Endothelial cell of umbilical vein (primary cell): Measurements from ENCODE around the gene ZNF423. TPM values are rescaled to one million over a fixed set of nuclear protein-coding genes. Genes with fewer than 3 reads are reported as not detected.

Experiments
- BruUV-seq: library from RNA; stranded (reverse); fragments of 400-500 nt; replicated peaks from 2 replicates; lab custom pipeline; 2021; lab: Mats Ljungman, UMichigan
- CTCF ChIA-PET: fragments of 300-600, 350-600 bp; sonication (Branson Sonifier 250); formaldehyde crosslinking; loops from one replicate; lab custom pipeline; 2021; ENCODE audit warnings: antibody characterized with exemption, inconsistent platforms; lab: Charles Lee
- POLR2A ChIA-PET: fragments of 300-600, 350-600 bp; sonication (Branson Sonifier 250); formaldehyde crosslinking; loops from one replicate; lab custom pipeline; 2021; ENCODE audit warnings: antibody characterized with exemption, inconsistent platforms; lab: Charles Lee
- DNase-seq: peaks from one replicate; pipeline ENCODE4 v3.0.0-alpha.2; 2011; ENCODE audit warnings: low read depth, low spot score
- FAIRE-seq: peaks from 2 replicates; lab custom pipeline; 2011; peaks lifted over from hg19 to GRCh38; lab: Jason Lieb, UNC
- H2AFZ ChIP-seq: 2 replicates; pipeline ENCODE4 v1.6.0; 2012; ENCODE audit warnings: low read depth, low read length, control low read depth, inconsistent platforms
- H3K27ac ChIP-seq: 2 replicates; pipeline ENCODE4 v1.5.1; 2011; ENCODE audit warnings: low read depth, mild to moderate bottlenecking, control low read depth, low read length, moderate library complexity; ENCODE audit not compliant: insufficient read depth
- H3K27me3 ChIP-seq, 2 experiments: 2 replicates each; pipeline versions ENCODE4 v1.6.0 to v1.6.1; 2011; ENCODE audit warnings: low read length in 2 of 2, mixed read lengths in 1 of 2; ENCODE audit not compliant: control insufficient read depth in 2 of 2, insufficient read depth in 2 of 2
- H3K36me3 ChIP-seq, 2 experiments: 2 replicates in 1 of 2; 3 replicates in 1 of 2; pipeline ENCODE4 v1.5.1; 2011; ENCODE audit warnings: low read length in 2 of 2, mild to moderate bottlenecking in 1 of 2, moderate library complexity in 1 of 2; ENCODE audit not compliant: control insufficient read depth in 2 of 2, insufficient read depth in 2 of 2; ENCODE audit errors: extremely low read depth in 1 of 2
- H3K4me1 ChIP-seq: 3 replicates; pipeline ENCODE4 v1.5.1; 2011; ENCODE audit warnings: mild to moderate bottlenecking, low read length; ENCODE audit not compliant: control insufficient read depth, insufficient read depth; ENCODE audit errors: extremely low read depth
- H3K4me2 ChIP-seq: 2 replicates; pipeline ENCODE4 v1.6.1; 2011; ENCODE audit warnings: low read length, control low read depth, mixed read lengths; ENCODE audit not compliant: insufficient read depth
- H3K4me3 ChIP-seq, 3 experiments: fragments of 200-600 bp in 1 of 3; sonication (generic), shearing (Covaris generic) in 1 of 3; replicated peaks in 1 of 3; 2 replicates each; pipeline ENCODE4 v1.5.1; 2011 to 2016; ENCODE audit warnings: control low read depth in 3 of 3, low read length in 3 of 3, mild to moderate bottlenecking in 2 of 3, inconsistent platforms in 1 of 3, low read depth in 1 of 3, moderate library complexity in 1 of 3; ENCODE audit not compliant: insufficient read depth in 1 of 3
- H3K79me2 ChIP-seq: 2 replicates; pipeline ENCODE4 v1.6.0; 2012; ENCODE audit warnings: low read length, inconsistent platforms; ENCODE audit not compliant: control insufficient read depth, insufficient read depth
- H3K9ac ChIP-seq: replicated peaks from 2 replicates; pipeline ENCODE3; 2011; ENCODE audit warnings: low read length, control low read depth; ENCODE audit not compliant: insufficient read depth; ENCODE audit errors: extremely low read depth
- H3K9me1 ChIP-seq: replicated peaks from 3 replicates; pipeline ENCODE4 v1.6.0; 2011; ENCODE audit warnings: mild to moderate bottlenecking, low read length; ENCODE audit not compliant: control insufficient read depth, insufficient read depth; ENCODE audit errors: extremely low read depth
- H3K9me3 ChIP-seq: replicated peaks from 2 replicates; pipeline ENCODE4 v1.5.1; 2012; ENCODE audit warnings: low read length, inconsistent platforms; ENCODE audit not compliant: control insufficient read depth, insufficient read depth
- H4K20me1 ChIP-seq: replicated peaks from 2 replicates; pipeline ENCODE3; 2011; ENCODE audit warnings: mild to moderate bottlenecking, low read length; ENCODE audit not compliant: control insufficient read depth, insufficient read depth; ENCODE audit errors: extremely low read depth
- EZH2 ChIP-seq: IDR thresholded peaks from 2 replicates; pipeline ENCODE4 v1.6.1; 2012; ENCODE audit warnings: borderline replicate concordance, low read depth, mild to moderate bottlenecking, moderate library complexity, low read length, inconsistent platforms; ENCODE audit not compliant: severe bottlenecking
- FOS ChIP-seq: IDR thresholded peaks from 2 replicates; pipeline ENCODE4 v1.6.1; 2011; ENCODE audit warnings: mild to moderate bottlenecking, low read length, moderate library complexity, borderline replicate concordance; ENCODE audit not compliant: insufficient read depth
- GATA2 ChIP-seq: IDR thresholded peaks from 2 replicates; pipeline ENCODE4 v1.7.0; 2011; ENCODE audit warnings: low read depth, mild to moderate bottlenecking, moderate library complexity, mixed read lengths, low read length; ENCODE audit not compliant: insufficient read length, insufficient read depth
- JUN ChIP-seq: IDR thresholded peaks from 2 replicates; pipeline ENCODE4 v1.6.1; 2011; ENCODE audit warnings: borderline replicate concordance, low read depth; ENCODE audit not compliant: insufficient read length, insufficient read depth
- MYC ChIP-seq: IDR thresholded peaks from one replicate; pipeline ENCODE4 v1.6.1; 2011; ENCODE audit warnings: mild to moderate bottlenecking, low read depth, low read length
- POLR2A ChIP-seq: IDR thresholded peaks from 2 replicates; pipeline ENCODE4 v1.6.1; 2012; ENCODE audit warnings: low read depth, mild to moderate bottlenecking, control low read depth, low read length
- POLR2AphosphoS5 ChIP-seq: IDR thresholded peaks from 2 replicates; pipeline ENCODE4 v1.6.1; 2012; ENCODE audit warnings: low read depth, mild to moderate bottlenecking, control low read depth, low read length, moderate library complexity; ENCODE audit not compliant: insufficient read depth
- dilution Hi-C: fragments of 300-500 bp; cut with MboI; formaldehyde crosslinking; loops from one replicate; pipeline ENCODE4 v1.15.0; 2019; ENCODE audit warnings: low sequenced_read_pairs; ENCODE audit not compliant: extremely low pct_ligation_motif_present
- intact Hi-C: fragments of 100-400 bp; cut with micrococcal nuclease; formaldehyde crosslinking; loops from one replicate; pipeline ENCODE4 v1.10.0; 2022
- polyA plus RNA-seq, 4 experiments: library from polyadenylated mRNA; depleted of rRNA in 3 of 4; stranded (reverse) in 3 of 4; unstranded in 1 of 4; fragments of >200 nt; gene quantifications; 2 replicates each; pipeline versions ENCODE4 v1.2.1 to v1.2.3, GENCODE V29; 2011 to 2012; ENCODE audit warnings: missing spikeins in 1 of 4
- total RNA-seq: library from RNA; stranded (reverse); gene quantifications from 2 replicates; pipeline ENCODE4 v1.2.3, GENCODE V29; 2021
- TF ChIP-seq, protein P1 (sequence below): IDR thresholded peaks from 2 replicates; pipeline ENCODE4 v1.6.1; 2011; ENCODE audit not compliant: insufficient read depth, insufficient read length
- TF ChIP-seq, protein P2 (sequence below), 2 donors: IDR thresholded peaks; 1 replicate in 1 of 2; 2 replicates in 1 of 2; pipeline ENCODE4 v1.5.1; 2011; ENCODE audit warnings: low read length in 2 of 2, mild to moderate bottlenecking in 2 of 2, moderate library complexity in 2 of 2, control low read depth in 1 of 2, inconsistent platforms in 1 of 2, low read depth in 1 of 2; ENCODE audit not compliant: insufficient read depth in 1 of 2; ENCODE audit errors: extremely low read depth in 1 of 2

Gene ZNF423
- total and polyA plus RNA-seq, 2 donors (not counting 3 experiments of a cell fraction or from before 2014, with no cell fraction given): 2.2 to 8.1 TPM

DNA sequence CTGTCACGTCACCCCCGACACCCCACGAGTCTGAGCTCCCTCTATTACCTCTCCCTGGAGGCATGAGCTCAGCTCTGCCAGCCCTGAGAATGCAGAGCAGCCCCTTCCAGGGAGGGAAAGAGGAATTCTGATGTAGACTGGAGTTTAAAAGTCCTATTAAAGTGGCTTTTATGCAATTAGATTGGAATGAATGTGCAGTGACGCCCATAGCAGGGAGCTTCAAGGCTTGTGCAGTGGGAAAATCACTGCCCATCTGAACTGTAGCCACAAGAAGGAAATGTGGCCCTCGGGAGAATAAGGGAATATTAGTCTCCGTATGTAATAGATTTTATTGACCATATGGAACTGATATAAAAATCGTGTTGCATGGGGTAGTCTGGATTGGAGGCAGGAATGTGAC is 66.9 kb downstream of the ZNF423 start:
- Histone ChIP-seq H2AFZ (no peak overlapping the region), H3K4me1 (no peaks in the 10 kb centered on the region), H3K9me1 (no peaks in the 10 kb centered on the region), H4K20me1 (no peaks in the 10 kb centered on the region), H3K27ac (no peak overlapping the region), H3K36me3 (no peaks in the 10 kb centered on the region), H3K9ac (no peak overlapping the region), H3K27me3 (no peaks in the 10 kb centered on the region), H3K79me2 (no peaks in the 10 kb centered on the region), H3K9me3 (no peaks in the 10 kb centered on the region), H3K4me3 (no peak overlapping the region), H3K4me2 (no peak overlapping the region)
- dilution Hi-C loops: no loop called here
- ChIA-PET POLR2A (no interaction called here), CTCF (no interaction called here)
- intact Hi-C loops: no loop called here
- DNase-seq (no peak), FAIRE-seq (no peak)
- TF ChIP-seq MYC (no peak), GATA2 (no peak), FOS (no peak), POLR2AphosphoS5 (no peak), EZH2 (no peak), JUN (no peak), POLR2A (no peak)
- TF ChIP-seq, protein P1, sequence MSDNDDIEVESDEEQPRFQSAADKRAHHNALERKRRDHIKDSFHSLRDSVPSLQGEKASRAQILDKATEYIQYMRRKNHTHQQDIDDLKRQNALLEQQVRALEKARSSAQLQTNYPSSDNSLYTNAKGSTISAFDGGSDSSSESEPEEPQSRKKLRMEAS: no peak
- TF ChIP-seq, protein P2, sequence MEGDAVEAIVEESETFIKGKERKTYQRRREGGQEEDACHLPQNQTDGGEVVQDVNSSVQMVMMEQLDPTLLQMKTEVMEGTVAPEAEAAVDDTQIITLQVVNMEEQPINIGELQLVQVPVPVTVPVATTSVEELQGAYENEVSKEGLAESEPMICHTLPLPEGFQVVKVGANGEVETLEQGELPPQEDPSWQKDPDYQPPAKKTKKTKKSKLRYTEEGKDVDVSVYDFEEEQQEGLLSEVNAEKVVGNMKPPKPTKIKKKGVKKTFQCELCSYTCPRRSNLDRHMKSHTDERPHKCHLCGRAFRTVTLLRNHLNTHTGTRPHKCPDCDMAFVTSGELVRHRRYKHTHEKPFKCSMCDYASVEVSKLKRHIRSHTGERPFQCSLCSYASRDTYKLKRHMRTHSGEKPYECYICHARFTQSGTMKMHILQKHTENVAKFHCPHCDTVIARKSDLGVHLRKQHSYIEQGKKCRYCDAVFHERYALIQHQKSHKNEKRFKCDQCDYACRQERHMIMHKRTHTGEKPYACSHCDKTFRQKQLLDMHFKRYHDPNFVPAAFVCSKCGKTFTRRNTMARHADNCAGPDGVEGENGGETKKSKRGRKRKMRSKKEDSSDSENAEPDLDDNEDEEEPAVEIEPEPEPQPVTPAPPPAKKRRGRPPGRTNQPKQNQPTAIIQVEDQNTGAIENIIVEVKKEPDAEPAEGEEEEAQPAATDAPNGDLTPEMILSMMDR (IDR thresholded peaks at IDR 0.05; ENCODE audit: extremely low read depth in 1 of 2, insufficient read depth in 1 of 2, low read depth in 1 of 2, low read length in 2 of 2): no peak
- no TSS peak for BruUV-seq
